Epithelial cell of proximal tubule (primary cell): Measurements from ENCODE around the gene PRR3. TPM values are rescaled to one million over a fixed set of nuclear protein-coding genes. Genes with fewer than 3 reads are reported as not detected.
A peak's percentile ranks its signal among the peaks of the same experiment; 100 is the strongest.

Source experiments
- DNase-seq: peaks from one replicate; pipeline ENCODE4 v3.0.0-alpha.2; 2011; ENCODE audit warnings: low read depth
- H3K4me3 ChIP-seq: 2 replicates; pipeline ENCODE4 v1.5.1; 2011; ENCODE audit warnings: low read depth, mild to moderate bottlenecking, low read length
- CTCF ChIP-seq: conservative IDR thresholded peaks from 2 replicates; pipeline ENCODE4 v1.5.1; 2012; ENCODE audit warnings: low read depth, mild to moderate bottlenecking, low read length
- total RNA-seq: library from RNA; depleted of rRNA; stranded (reverse); fragments of >200 nt; gene quantifications from 2 replicates; pipeline ENCODE4 v1.2.3, GENCODE V29; 2015

PRR3 gene
- total RNA-seq, 1 donor from 2014 or later, result 4.6 TPM

- no peak for TF ChIP-seq CTCF
- no peak for DNase-seq
- H3K4me3 ChIP-seq, result no peak overlapping the region
Observed at GRCh38 chr6:30530014-30530413, 27.1 kb upstream of the PRR3 start.

- DNase-seq, result no peak
- no peak overlapping the region for H3K4me3 ChIP-seq
- no peak for TF ChIP-seq CTCF
Observed at GRCh38 chr6:30533460-30534294, 23.4 kb upstream of the PRR3 start.

- no peak for TF ChIP-seq CTCF
- no peak overlapping the region for H3K4me3 ChIP-seq
- DNase-seq, result no peak
Observed at GRCh38 chr6:30537931-30538330, 19.2 kb upstream of the PRR3 start.

- peak; percentile 99 for TF ChIP-seq CTCF
- peak overlapping the region; percentile 34 for H3K4me3 ChIP-seq
- no peak for DNase-seq
Observed at GRCh38 chr6:30541515-30542403, 15.3 kb upstream of the PRR3 start.

- no peak overlapping the region for H3K4me3 ChIP-seq
- no peak for DNase-seq
- no peak for TF ChIP-seq CTCF
Observed at GRCh38 chr6:30542404-30542725, 14.7 kb upstream of the PRR3 start.

- TF ChIP-seq CTCF, result no peak
- H3K4me3 ChIP-seq, result no peak overlapping the region
- DNase-seq, result no peak
Observed at GRCh38 chr6:30542915-30543314, 14.2 kb upstream of the PRR3 start.
